Measurements from ENCODE around the gene RREB1.

The RREB1 gene

GRCh38 chr6:7198833-7199800 lies 91.4 kb downstream of the RREB1 start:
- Histone ChIP-seq H3K4me3 (ENCODE audit: low read depth in 1 of 2, low read length in 2 of 2) (no peak overlapping the region), H3K4me1 (ENCODE audit: insufficient read depth, low read length) (no peaks in the 10 kb centered on the region), H2AFZ (ENCODE audit: low read depth, low read length) (no peak overlapping the region), H3K9ac (ENCODE audit: low read depth, low read length) (no peak overlapping the region), H3K36me3 (ENCODE audit: insufficient read depth, low read length) (peaks cover 51% of the 10 kb centered on the region), H3K79me2 (ENCODE audit: insufficient read depth, low read length) (peaks cover 9% of the 10 kb centered on the region), H3K27me3 (ENCODE audit: insufficient read depth, low read length, poor library complexity) (no peaks in the 10 kb centered on the region), H3K4me2 (ENCODE audit: insufficient read depth, low read length) (no peak overlapping the region), H3K9me3 (ENCODE audit: insufficient read depth, low read length, severe bottlenecking) (no peaks in the 10 kb centered on the region), H4K20me1 (ENCODE audit: insufficient read depth, low read length) (peaks cover 17% of the 10 kb centered on the region; the same call in 1 of the 2 replicates), H3K27ac (ENCODE audit: low read length) (no peak overlapping the region)
- no peak for ATAC-seq (ENCODE audit: insufficient read depth, low read depth)
- DNase-seq, result no peak
- TF ChIP-seq EZH2 (IDR thresholded peaks at IDR 0.05; ENCODE audit: borderline replicate concordance, low read depth, low read length, severe bottlenecking) (no peak), CTCF (IDR thresholded peaks at IDR 0.05; ENCODE audit: borderline replicate concordance, extremely low read depth, low read length, poor library complexity, severe bottlenecking) (no peak)

GRCh38 chr6:7200598-7201443 lies 93.1 kb downstream of the RREB1 start:
- H3K79me2 ChIP-seq (ENCODE audit: insufficient read depth, low read length), result peaks cover 5% of the 10 kb centered on the region
- TF ChIP-seq CTCF (IDR thresholded peaks at IDR 0.05; ENCODE audit: borderline replicate concordance, extremely low read depth, low read length, poor library complexity, severe bottlenecking), result no peak
- TF ChIP-seq EZH2 (IDR thresholded peaks at IDR 0.05; ENCODE audit: borderline replicate concordance, low read depth, low read length, severe bottlenecking), result no peak
- H3K36me3 ChIP-seq (ENCODE audit: insufficient read depth, low read length), result peaks cover 57% of the 10 kb centered on the region
- no peaks in the 10 kb centered on the region for H3K27me3 ChIP-seq (ENCODE audit: insufficient read depth, low read length, poor library complexity)
- H3K9ac ChIP-seq (ENCODE audit: low read depth, low read length), result no peak overlapping the region
- no peak overlapping the region for H2AFZ ChIP-seq (ENCODE audit: low read depth, low read length)
- H3K9me3 ChIP-seq (ENCODE audit: insufficient read depth, low read length, severe bottlenecking), result no peaks in the 10 kb centered on the region
- no peak overlapping the region for H3K4me2 ChIP-seq (ENCODE audit: insufficient read depth, low read length)
- ATAC-seq (ENCODE audit: insufficient read depth, low read depth) (no peak), DNase-seq (no peak)
- no peak overlapping the region for H3K27ac ChIP-seq (ENCODE audit: low read length)
- H4K20me1 ChIP-seq (ENCODE audit: insufficient read depth, low read length), result 0 out of 2 replicates have a peak, but pooled peaks cover 11% of the 10 kb centered on the region
- H3K4me1 ChIP-seq (ENCODE audit: insufficient read depth, low read length), result no peaks in the 10 kb centered on the region
- H3K4me3 ChIP-seq (ENCODE audit: low read depth in 1 of 2, low read length in 2 of 2), result no peak overlapping the region

- H3K4me1 ChIP-seq (ENCODE audit: insufficient read depth, low read length), result no peaks in the 10 kb centered on the region
- peaks cover 60% of the 10 kb centered on the region for H3K36me3 ChIP-seq (ENCODE audit: insufficient read depth, low read length)
- DNase-seq (no peak), ATAC-seq (ENCODE audit: insufficient read depth, low read depth) (no peak)
- H2AFZ ChIP-seq (ENCODE audit: low read depth, low read length), result no peak overlapping the region
- no peak overlapping the region for H3K4me2 ChIP-seq (ENCODE audit: insufficient read depth, low read length)
- no peak for TF ChIP-seq EZH2 (IDR thresholded peaks at IDR 0.05; ENCODE audit: borderline replicate concordance, low read depth, low read length, severe bottlenecking)
- TF ChIP-seq CTCF (IDR thresholded peaks at IDR 0.05; ENCODE audit: borderline replicate concordance, extremely low read depth, low read length, poor library complexity, severe bottlenecking), result no peak
- no peak overlapping the region for H3K4me3 ChIP-seq (ENCODE audit: low read depth in 1 of 2, low read length in 2 of 2)
- peaks cover 5% of the 10 kb centered on the region for H3K79me2 ChIP-seq (ENCODE audit: insufficient read depth, low read length)
- H3K9ac ChIP-seq (ENCODE audit: low read depth, low read length), result no peak overlapping the region
- no peaks in the 10 kb centered on the region for H3K27me3 ChIP-seq (ENCODE audit: insufficient read depth, low read length, poor library complexity)
- no peaks in the 10 kb centered on the region for H3K9me3 ChIP-seq (ENCODE audit: insufficient read depth, low read length, severe bottlenecking)
- H3K27ac ChIP-seq (ENCODE audit: low read length), result no peak overlapping the region
- H4K20me1 ChIP-seq (ENCODE audit: insufficient read depth, low read length), result 0 out of 2 replicates have a peak, but pooled peaks cover 10% of the 10 kb centered on the region
These were observed 93.6 kb downstream of the RREB1 start for GRCh38 chr6:7201444-7201731.
